ENCODE data around the gene ZMYND15. TPM values are rescaled to one million over a fixed set of nuclear protein-coding genes. Genes with fewer than 3 reads are reported as not detected.

Gene ZMYND15
- total RNA-seq, 1 donor from 2014 or later: 0.70 TPM

DNA sequence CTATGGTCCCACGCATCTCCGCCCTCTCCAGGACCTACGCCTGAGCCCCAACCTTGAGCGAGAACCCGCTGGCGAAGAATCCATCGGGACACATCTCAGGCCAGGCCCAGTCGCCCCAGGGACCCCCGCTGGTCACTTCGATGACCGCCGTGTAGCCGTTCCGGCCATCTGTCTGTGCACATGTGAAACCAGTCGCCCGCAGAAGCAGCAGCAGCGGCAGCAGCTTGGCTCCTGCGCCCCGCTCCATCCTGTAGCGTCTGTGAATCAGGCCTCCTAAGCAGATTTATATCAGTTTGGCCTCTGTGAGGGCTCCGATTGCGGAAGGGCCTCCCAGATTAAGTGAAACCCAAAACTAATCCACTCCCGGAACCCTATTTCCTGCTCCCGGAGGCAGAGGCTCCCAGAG lies 46.5 kb downstream of the ZMYND15 start, which contains the start of gene VMO1:
Gene VMO1, minus strand, starts transcription at position 259 of the 406 bp plus-strand sequence. Its CDS starts 12 bp downstream, at position 247.
- no peaks in the 10 kb centered on the region for H3K36me3 Mint-ChIP-seq
- peak within 1 kb of the TSS; percentile 65 for H3K4me3 Mint-ChIP-seq
- no peaks in the 10 kb centered on the region for H3K9me3 Mint-ChIP-seq
- no peak for DNase-seq (ENCODE audit: extremely low spot score, unreplicated experiment)
- peaks cover 14% of the 10 kb centered on the region for H3K4me1 Mint-ChIP-seq (ENCODE audit: unreplicated experiment)
- H3K27me3 Mint-ChIP-seq: peaks cover 19% of the 10 kb centered on the region
- TF ChIP-seq, protein P1, sequence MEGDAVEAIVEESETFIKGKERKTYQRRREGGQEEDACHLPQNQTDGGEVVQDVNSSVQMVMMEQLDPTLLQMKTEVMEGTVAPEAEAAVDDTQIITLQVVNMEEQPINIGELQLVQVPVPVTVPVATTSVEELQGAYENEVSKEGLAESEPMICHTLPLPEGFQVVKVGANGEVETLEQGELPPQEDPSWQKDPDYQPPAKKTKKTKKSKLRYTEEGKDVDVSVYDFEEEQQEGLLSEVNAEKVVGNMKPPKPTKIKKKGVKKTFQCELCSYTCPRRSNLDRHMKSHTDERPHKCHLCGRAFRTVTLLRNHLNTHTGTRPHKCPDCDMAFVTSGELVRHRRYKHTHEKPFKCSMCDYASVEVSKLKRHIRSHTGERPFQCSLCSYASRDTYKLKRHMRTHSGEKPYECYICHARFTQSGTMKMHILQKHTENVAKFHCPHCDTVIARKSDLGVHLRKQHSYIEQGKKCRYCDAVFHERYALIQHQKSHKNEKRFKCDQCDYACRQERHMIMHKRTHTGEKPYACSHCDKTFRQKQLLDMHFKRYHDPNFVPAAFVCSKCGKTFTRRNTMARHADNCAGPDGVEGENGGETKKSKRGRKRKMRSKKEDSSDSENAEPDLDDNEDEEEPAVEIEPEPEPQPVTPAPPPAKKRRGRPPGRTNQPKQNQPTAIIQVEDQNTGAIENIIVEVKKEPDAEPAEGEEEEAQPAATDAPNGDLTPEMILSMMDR (conservative IDR thresholded peaks at IDR 0.05): no peak
- peak within 1 kb of the TSS; percentile 72 for H3K27ac Mint-ChIP-seq

DNA sequence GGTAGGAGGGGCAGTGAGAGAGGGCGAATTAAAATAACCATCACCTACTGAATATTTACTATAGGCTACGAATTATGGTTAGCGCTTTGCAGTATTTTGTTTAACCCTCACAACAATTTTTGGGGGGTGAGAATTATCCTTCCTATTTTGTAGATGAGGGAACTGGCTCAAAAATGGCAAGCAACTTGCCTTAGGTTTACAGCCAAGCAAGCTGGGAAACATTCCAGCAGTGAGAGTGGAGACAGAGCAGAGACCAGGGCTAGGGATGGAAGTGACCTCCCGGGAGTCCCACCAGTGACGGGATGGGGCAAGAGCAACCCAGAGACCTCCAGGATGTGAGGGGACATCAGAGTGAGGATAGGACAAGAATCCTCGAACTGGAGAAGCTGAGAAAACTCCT lies 46.9 kb downstream of the ZMYND15 start:
- H3K27me3 Mint-ChIP-seq: peaks cover 19% of the 10 kb centered on the region
- no peak overlapping the region for H3K27ac Mint-ChIP-seq
- no peaks in the 10 kb centered on the region for H3K9me3 Mint-ChIP-seq
- no peaks in the 10 kb centered on the region for H3K36me3 Mint-ChIP-seq
- peaks cover 14% of the 10 kb centered on the region for H3K4me1 Mint-ChIP-seq (ENCODE audit: unreplicated experiment)
- no peak for DNase-seq (ENCODE audit: extremely low spot score, unreplicated experiment)
- H3K4me3 Mint-ChIP-seq: no peak overlapping the region
- TF ChIP-seq, protein P1 (conservative IDR thresholded peaks at IDR 0.05): no peak

DNA sequence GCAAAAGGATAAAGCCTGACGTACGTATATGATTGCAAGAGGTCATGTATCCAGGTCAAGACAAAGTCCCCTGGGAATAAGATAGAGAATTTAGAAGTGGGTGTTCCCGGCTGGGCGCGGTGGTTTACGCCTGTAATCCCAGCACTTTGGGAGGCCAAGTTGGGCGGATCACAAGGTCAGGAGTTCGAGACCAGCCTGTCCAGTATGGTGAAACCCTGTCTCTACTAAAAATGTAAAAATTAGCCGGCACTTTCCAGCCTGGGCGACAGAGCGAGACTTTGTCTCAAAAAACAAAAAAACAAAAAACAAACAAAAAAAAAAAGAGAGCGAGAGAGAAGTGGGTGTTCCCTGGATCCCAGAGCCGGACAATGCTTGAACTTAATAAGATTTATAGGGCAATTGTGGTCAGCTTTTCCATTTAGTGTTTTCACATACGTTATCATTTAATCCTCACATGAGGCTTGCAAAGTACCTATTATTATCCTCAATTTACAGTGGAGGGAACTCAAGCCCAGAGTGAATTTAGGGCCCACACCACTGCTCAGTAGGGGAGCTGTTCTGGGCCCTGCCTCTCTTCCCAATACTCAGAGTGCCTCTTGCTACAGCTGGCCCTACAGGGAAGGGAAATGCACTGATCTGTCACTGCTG lies 48.6 kb downstream of the ZMYND15 start:
- peaks cover 12% of the 10 kb centered on the region for H3K27me3 Mint-ChIP-seq
- H3K27ac Mint-ChIP-seq: peak overlapping the region; percentile 72

DNA sequence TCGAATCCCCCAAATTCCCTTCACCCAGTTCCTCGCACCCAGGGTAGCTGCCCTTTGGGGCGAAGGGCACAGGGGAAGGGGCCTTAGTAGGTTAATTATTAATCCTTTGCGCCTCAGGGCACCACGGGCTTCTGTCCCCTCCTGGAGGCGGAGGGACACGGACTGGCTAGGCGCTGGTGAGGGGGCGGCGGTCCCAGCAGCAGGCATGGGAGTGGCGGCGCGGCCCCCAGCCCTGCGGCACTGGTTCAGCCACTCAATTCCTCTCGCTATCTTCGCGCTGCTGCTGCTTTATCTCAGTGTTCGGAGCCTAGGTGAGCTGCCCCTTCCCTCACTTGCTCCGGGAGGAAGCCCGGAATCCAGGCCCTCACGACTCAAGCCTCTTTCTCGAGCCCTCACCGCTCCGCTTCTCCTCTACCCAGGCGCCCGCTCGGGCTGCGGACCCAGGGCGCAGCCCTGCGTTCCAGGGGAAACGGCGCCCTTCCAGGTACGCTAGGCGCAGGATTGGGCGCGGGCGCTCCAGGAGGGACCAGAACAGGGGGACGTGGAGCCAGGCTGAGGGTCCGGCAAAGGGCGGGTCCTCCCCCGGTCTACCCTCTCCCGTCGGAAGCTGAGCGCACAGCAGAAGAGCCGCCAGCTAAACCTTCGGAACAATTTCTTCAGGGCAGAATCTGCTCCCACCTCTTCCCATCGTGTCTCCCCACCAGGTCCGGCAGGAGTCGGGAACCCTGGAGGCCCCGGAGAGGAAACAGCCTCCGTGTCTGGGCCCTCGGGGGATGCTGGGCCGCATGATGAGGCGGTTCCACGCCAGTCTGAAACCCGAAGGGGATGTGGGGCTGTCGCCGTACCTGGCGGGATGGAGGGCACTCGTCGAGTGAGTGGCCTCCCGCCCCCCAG lies 49.4 kb downstream of the ZMYND15 start, which contains the start of gene GLTPD2:
Gene GLTPD2, plus strand, starts transcription at position 158 of the 894 bp plus-strand sequence. Its CDS starts 48 bp downstream, at position 206.
- Mint-ChIP-seq H3K27me3 (peaks cover 12% of the 10 kb centered on the region), H3K36me3 (no peaks in the 10 kb centered on the region), H3K9me3 (no peaks in the 10 kb centered on the region), H3K4me3 (peak within 1 kb of the TSS; percentile 91), H3K4me1 (ENCODE audit: unreplicated experiment) (peaks cover 14% of the 10 kb centered on the region), H3K27ac (peak within 1 kb of the TSS; percentile 72)
- no peak for DNase-seq (ENCODE audit: extremely low spot score, unreplicated experiment)
- TF ChIP-seq, protein P1 (conservative IDR thresholded peaks at IDR 0.05): no peak

More for the DNA sequence above, 48.6 kb downstream of the ZMYND15 start:
- Mint-ChIP-seq H3K9me3 (no peaks in the 10 kb centered on the region), H3K4me3 (peak overlapping the region; percentile 91), H3K4me1 (ENCODE audit: unreplicated experiment) (peaks cover 14% of the 10 kb centered on the region), H3K36me3 (no peaks in the 10 kb centered on the region)
- TF ChIP-seq, protein P1 (conservative IDR thresholded peaks at IDR 0.05): no peak
- DNase-seq (ENCODE audit: extremely low spot score, unreplicated experiment): no peak

DNA sequence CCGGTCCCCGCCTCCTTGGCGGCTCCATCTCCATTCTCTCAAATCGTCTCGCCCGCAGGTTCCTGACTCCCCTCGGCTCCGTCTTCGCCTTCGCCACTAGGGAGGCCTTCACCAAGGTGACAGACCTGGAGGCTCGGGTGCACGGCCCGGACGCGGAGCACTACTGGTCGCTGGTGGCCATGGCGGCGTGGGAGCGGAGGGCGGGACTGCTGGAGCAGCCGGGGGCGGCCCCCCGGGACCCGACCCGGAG lies 50.0 kb downstream of the ZMYND15 start:
- Mint-ChIP-seq H3K27me3 (peaks cover 12% of the 10 kb centered on the region), H3K36me3 (no peaks in the 10 kb centered on the region), H3K27ac (peak overlapping the region; percentile 58), H3K4me3 (peak overlapping the region; percentile 91), H3K4me1 (ENCODE audit: unreplicated experiment) (peaks cover 14% of the 10 kb centered on the region), H3K9me3 (no peaks in the 10 kb centered on the region)
- TF ChIP-seq, protein P1 (conservative IDR thresholded peaks at IDR 0.05): no peak
- DNase-seq (ENCODE audit: extremely low spot score, unreplicated experiment): no peak

Measured in type B pancreatic cell (in vitro differentiated cells).